ENCODE results near the gene LATS2.

GRCh38 chr13:20927596-20928257 is 133.7 kb downstream of the LATS2 start:
- TF ChIP-seq ARNTL (CRISPR knock-in tag; IDR thresholded peaks at IDR 0.05; ENCODE audit: borderline replicate concordance, low read depth) (no peak), RARB (CRISPR knock-in tag; IDR thresholded peaks at IDR 0.05) (no peak)
- TF ChIP-seq, protein P1, sequence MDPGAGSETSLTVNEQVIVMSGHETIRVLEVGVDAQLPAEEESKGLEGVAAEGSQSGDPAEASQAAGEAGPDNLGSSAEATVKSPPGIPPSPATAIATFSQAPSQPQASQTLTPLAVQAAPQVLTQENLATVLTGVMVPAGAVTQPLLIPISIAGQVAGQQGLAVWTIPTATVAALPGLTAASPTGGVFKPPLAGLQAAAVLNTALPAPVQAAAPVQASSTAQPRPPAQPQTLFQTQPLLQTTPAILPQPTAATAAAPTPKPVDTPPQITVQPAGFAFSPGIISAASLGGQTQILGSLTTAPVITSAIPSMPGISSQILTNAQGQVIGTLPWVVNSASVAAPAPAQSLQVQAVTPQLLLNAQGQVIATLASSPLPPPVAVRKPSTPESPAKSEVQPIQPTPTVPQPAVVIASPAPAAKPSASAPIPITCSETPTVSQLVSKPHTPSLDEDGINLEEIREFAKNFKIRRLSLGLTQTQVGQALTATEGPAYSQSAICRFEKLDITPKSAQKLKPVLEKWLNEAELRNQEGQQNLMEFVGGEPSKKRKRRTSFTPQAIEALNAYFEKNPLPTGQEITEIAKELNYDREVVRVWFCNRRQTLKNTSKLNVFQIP (CRISPR knock-in tag; IDR thresholded peaks at IDR 0.05; ENCODE audit: borderline replicate concordance, low read depth): no peak

Measured in SK-N-SH treated with all-trans-retinoic acid at 6 μM for 48 hours (cell line).